H1 (cell line): ENCODE results near the gene ASIC5. TPM values are rescaled to one million over a fixed set of nuclear protein-coding genes. Genes with fewer than 3 reads are reported as not detected.

ENCODE experiments used
- CTCF ChIA-PET: fragments of 300-600 bp; sonication (Branson Sonifier 250); formaldehyde crosslinking; loops from one replicate; lab custom pipeline; 2021; ENCODE audit not compliant: partially characterized antibody; lab: Charles Lee
- POLR2A ChIA-PET: fragments of 300-600 bp; sonication (Branson Sonifier 250); formaldehyde crosslinking; loops from one replicate; lab custom pipeline; 2021; ENCODE audit warnings: inconsistent platforms; ENCODE audit not compliant: partially characterized antibody; lab: Charles Lee
- DNase-seq, 2 experiments: peaks; one replicate each; pipeline versions ENCODE4 v3.0.0 to v3.0.0-alpha.2; 2010 to 2022; ENCODE audit warnings: low spot score in 2 of 2, low read depth in 1 of 2, mixed read lengths in 1 of 2
- FAIRE-seq: peaks from 2 replicates; lab custom pipeline; 2011; peaks lifted over from hg19 to GRCh38; lab: Jason Lieb, UNC
- H2AFZ ChIP-seq: 2 replicates; pipeline ENCODE4 v1.8.1; 2012; ENCODE audit warnings: low read length, inconsistent platforms
- H2AK5ac ChIP-seq: 2 replicates; pipeline ENCODE4 v1.6.1; 2013; ENCODE audit warnings: low read depth, low read length
- H2BK120ac ChIP-seq: replicated peaks from 2 replicates; pipeline ENCODE3; 2013; ENCODE audit warnings: low read depth, low read length, inconsistent platforms
- H2BK12ac ChIP-seq: 2 replicates; pipeline ENCODE4 v1.6.1; 2013; ENCODE audit warnings: low read depth, low read length
- H2BK15ac ChIP-seq: 2 replicates; pipeline ENCODE4 v1.6.1; 2013; ENCODE audit warnings: low read length
- H2BK20ac ChIP-seq: 2 replicates; pipeline ENCODE4 v1.6.1; 2013; ENCODE audit warnings: low read length
- H2BK5ac ChIP-seq: 2 replicates; pipeline ENCODE4 v1.6.1; 2013; ENCODE audit warnings: low read depth, low read length
- H3K14ac ChIP-seq: 2 replicates; pipeline ENCODE4 v1.6.1; 2013; ENCODE audit warnings: inconsistent platforms; ENCODE audit not compliant: insufficient read length
- H3K18ac ChIP-seq: 2 replicates; pipeline ENCODE4 v1.6.1; 2013; ENCODE audit warnings: low read length; ENCODE audit errors: extremely low read depth
- H3K23ac ChIP-seq: 2 replicates; pipeline ENCODE4 v1.6.1; 2013; ENCODE audit warnings: inconsistent platforms; ENCODE audit not compliant: insufficient read length
- H3K23me2 ChIP-seq: 2 replicates; pipeline ENCODE4 v1.6.1; 2013; ENCODE audit warnings: low read depth, low read length
- H3K27ac ChIP-seq: 2 replicates; pipeline ENCODE4 v1.6.1; 2011; ENCODE audit warnings: low read depth, low read length, inconsistent platforms
- H3K27me3 ChIP-seq, 4 experiments: replicated peaks in 1 of 4; 1 replicate in 1 of 4; 2 replicates in 3 of 4; pipeline versions ENCODE4 v1.6.1 to v1.8.1; 2011 to 2013; ENCODE audit warnings: low read length in 3 of 4, mild to moderate bottlenecking in 3 of 4, inconsistent platforms in 2 of 4, mixed read lengths in 2 of 4, moderate library complexity in 1 of 4; ENCODE audit not compliant: control insufficient read depth in 3 of 4, insufficient read depth in 3 of 4; ENCODE audit errors: extremely low read depth in 1 of 4
- H3K36me3 ChIP-seq, 4 experiments: 2 replicates each; pipeline versions ENCODE4 v1.6.1 to v1.8.1; 2011 to 2013; ENCODE audit warnings: mild to moderate bottlenecking in 4 of 4, low read length in 3 of 4, moderate library complexity in 2 of 4, control low read depth in 1 of 4, inconsistent platforms in 1 of 4; ENCODE audit not compliant: insufficient read depth in 4 of 4, control insufficient read depth in 2 of 4
- H3K4ac ChIP-seq: replicated peaks from 2 replicates; pipeline ENCODE3; 2013; ENCODE audit warnings: low read length, low read depth, mixed read lengths, inconsistent platforms; ENCODE audit not compliant: insufficient read length
- H3K4me1 ChIP-seq, 4 experiments: replicated peaks in 1 of 4; 1 replicate in 1 of 4; 2 replicates in 3 of 4; pipeline versions ENCODE4 v1.6.1 to v1.8.1; 2011 to 2013; ENCODE audit warnings: low read length in 3 of 4, inconsistent platforms in 2 of 4, mixed read lengths in 1 of 4; ENCODE audit not compliant: insufficient read depth in 4 of 4, control insufficient read depth in 3 of 4
- H3K4me2 ChIP-seq, 2 experiments: 2 replicates each; pipeline versions ENCODE4 v1.6.1 to v1.8.1; 2011 to 2013; ENCODE audit warnings: low read depth in 2 of 2, low read length in 2 of 2, control low read depth in 1 of 2, inconsistent platforms in 1 of 2, mild to moderate bottlenecking in 1 of 2; ENCODE audit not compliant: insufficient read depth in 1 of 2
- H3K4me3 ChIP-seq, 4 experiments: fragments of 200-600, 300-600 bp in 1 of 4; sonication (generic), shearing (Covaris generic), sonication (Bioruptor Twin) in 1 of 4; 2 replicates each; pipeline versions ENCODE4 v1.5.1 to v1.8.1; 2011 to 2016; ENCODE audit warnings: low read length in 4 of 4, low read depth in 3 of 4, control low read depth in 2 of 4, inconsistent platforms in 2 of 4, mild to moderate bottlenecking in 2 of 4, mixed read lengths in 1 of 4, moderate library complexity in 1 of 4; ENCODE audit not compliant: insufficient read depth in 2 of 4; ENCODE audit errors: extremely low read depth in 1 of 4
- H3K56ac ChIP-seq: replicated peaks from 2 replicates; pipeline ENCODE3; 2013; ENCODE audit warnings: low read depth, mild to moderate bottlenecking, mixed read lengths, low read length, inconsistent platforms; ENCODE audit not compliant: insufficient read length
- H3K79me1 ChIP-seq: 2 replicates; pipeline ENCODE4 v1.6.1; 2013; ENCODE audit warnings: low read depth, low read length, control low read depth
- H3K79me2 ChIP-seq, 2 experiments: 2 replicates each; pipeline versions ENCODE4 v1.6.1 to v1.8.1; 2012 to 2013; ENCODE audit warnings: low read length in 2 of 2, mild to moderate bottlenecking in 2 of 2, inconsistent platforms in 1 of 2; ENCODE audit not compliant: insufficient read depth in 2 of 2, control insufficient read depth in 1 of 2
- H3K9ac ChIP-seq, 4 experiments: replicated peaks in 1 of 4; 1 replicate in 1 of 4; 2 replicates in 3 of 4; pipeline versions ENCODE4 v1.6.1 to v1.8.1; 2011 to 2013; ENCODE audit warnings: low read depth in 3 of 4, low read length in 3 of 4, control low read depth in 2 of 4, mild to moderate bottlenecking in 2 of 4, moderate library complexity in 2 of 4, inconsistent platforms in 1 of 4; ENCODE audit errors: extremely low read depth in 1 of 4
- H3K9me3 ChIP-seq, 2 experiments: 2 replicates each; pipeline versions ENCODE4 v1.6.1 to v1.8.1; 2012 to 2013; ENCODE audit warnings: mild to moderate bottlenecking in 2 of 2, moderate library complexity in 2 of 2, control low read depth in 1 of 2, inconsistent platforms in 1 of 2, low read depth in 1 of 2, low read length in 1 of 2, mixed read lengths in 1 of 2; ENCODE audit not compliant: insufficient read depth in 2 of 2
- H4K20me1 ChIP-seq, 2 experiments: replicated peaks in 1 of 2; 2 replicates each; pipeline versions ENCODE3 to v1.8.1; 2011 to 2013; ENCODE audit warnings: inconsistent platforms in 2 of 2, low read length in 2 of 2, mild to moderate bottlenecking in 1 of 2; ENCODE audit not compliant: insufficient read depth in 2 of 2, control insufficient read depth in 1 of 2
- H4K5ac ChIP-seq: 2 replicates; pipeline ENCODE4 v1.6.1; 2013; ENCODE audit warnings: low read length, low read depth, mixed read lengths, inconsistent platforms; ENCODE audit not compliant: insufficient read length
- H4K8ac ChIP-seq: 2 replicates; pipeline ENCODE4 v1.8.0; 2013; ENCODE audit warnings: mild to moderate bottlenecking, moderate library complexity, low read length, inconsistent platforms; ENCODE audit not compliant: insufficient read depth; ENCODE audit errors: extremely low read depth
- H4K91ac ChIP-seq: replicated peaks from 2 replicates; pipeline ENCODE3; 2013; ENCODE audit warnings: low read length, mixed read lengths, inconsistent platforms; ENCODE audit not compliant: insufficient read length
- BACH1 ChIP-seq: IDR thresholded peaks from 2 replicates; pipeline ENCODE4 v1.6.1; 2012; ENCODE audit warnings: low read length, improper control_type of control experiment
- BRCA1 ChIP-seq: IDR thresholded peaks from 2 replicates; pipeline ENCODE4 v1.6.1; 2012; ENCODE audit warnings: low read depth, low read length, improper control_type of control experiment
- CEBPB ChIP-seq: IDR thresholded peaks from 2 replicates; pipeline ENCODE4 v1.6.1; 2012; ENCODE audit warnings: low read depth, low read length
- EGR1 ChIP-seq: IDR thresholded peaks from 2 replicates; pipeline ENCODE4 v1.6.1; 2011; ENCODE audit warnings: low read depth, low read length, borderline replicate concordance
- FOSL1 ChIP-seq: IDR thresholded peaks from 2 replicates; pipeline ENCODE4 v1.6.1; 2011; ENCODE audit warnings: mild to moderate bottlenecking, low read depth, low read length, moderate library complexity; ENCODE audit not compliant: insufficient read depth
- GABPA ChIP-seq: IDR thresholded peaks from 2 replicates; pipeline ENCODE4 v1.6.1; 2011; ENCODE audit warnings: mild to moderate bottlenecking, low read length, moderate library complexity, borderline replicate concordance; ENCODE audit not compliant: insufficient read depth
- HDAC6 ChIP-seq: IDR thresholded peaks from one replicate; pipeline ENCODE4 v1.7.1; 2012; ENCODE audit warnings: low read depth, mild to moderate bottlenecking, inconsistent platforms, low read length, moderate library complexity
- JUN ChIP-seq: IDR thresholded peaks from 2 replicates; pipeline ENCODE4 v1.6.1; 2011; ENCODE audit warnings: low read depth, mild to moderate bottlenecking, improper control_type of control experiment, low read length
- KDM5A ChIP-seq: fragments of 200-600 bp; IDR thresholded peaks from 2 replicates; pipeline ENCODE4 v1.7.1; 2012; ENCODE audit warnings: mild to moderate bottlenecking, low read length, inconsistent platforms, mixed read lengths
- RBBP5 ChIP-seq: IDR thresholded peaks from 2 replicates; pipeline ENCODE4 v1.7.1; 2012; ENCODE audit warnings: low read depth, mild to moderate bottlenecking, inconsistent platforms, low read length, moderate library complexity, borderline replicate concordance
- WGBS, 2 experiments: shearing (Covaris generic) in 1 of 2; methylation state at CpG; one replicate each; pipeline versions ENCODE4 v1.1.6 to v1.1.7; 2013 to 2015; ENCODE audit warnings: low lambda C conversion rate in 2 of 2, mixed read lengths in 2 of 2, inconsistent platforms in 1 of 2, low coverage in 1 of 2, missing lambda C conversion rate in 1 of 2; ENCODE audit not compliant: insufficient replicate concordance in 2 of 2, insufficient coverage in 1 of 2, insufficient read length in 1 of 2; ENCODE audit errors: extremely low coverage in 1 of 2, missing lambda C conversion rate in 1 of 2; 5-methylcytosine and 5-hydroxymethylcytosine counted together
- polyA plus RNA-seq, 7 experiments: library from polyadenylated mRNA; depleted of rRNA in 3 of 7; stranded (reverse) in 5 of 7; unstranded in 2 of 7; fragments of >200 nt in 5 of 7; fragments of 200-250 nt in 2 of 7; gene quantifications; 1 replicate in 5 of 7; 2 replicates in 1 of 7; 4 replicates in 1 of 7; pipeline versions ENCODE4 v1.2.1 to v1.2.3, GENCODE V29; 2011 to 2013; ENCODE audit warnings: missing spikeins in 2 of 7, mixed read lengths in 2 of 7
- total RNA-seq: library from RNA; stranded (reverse); fragmentation: NEBNext Ultra II Directional; extraction: Animal tissue kit (Norgen Biotek cat#: 25700); gene quantifications from 2 replicates; pipeline ENCODE4 v1.2.1, GENCODE V29; 2021
- TF ChIP-seq, protein P1 (sequence below): IDR thresholded peaks from 2 replicates; pipeline ENCODE4 v1.6.1; 2012; ENCODE audit warnings: inconsistent platforms
- TF ChIP-seq, protein P2 (sequence below): IDR thresholded peaks from 2 replicates; pipeline ENCODE4 v1.6.1; 2012; ENCODE audit warnings: inconsistent platforms

Gene ASIC5
- total and polyA plus RNA-seq, 2 of the 8 experiments (the other 6 are each of a cell fraction or from before 2014, with no cell fraction given), result not detected

DNA sequence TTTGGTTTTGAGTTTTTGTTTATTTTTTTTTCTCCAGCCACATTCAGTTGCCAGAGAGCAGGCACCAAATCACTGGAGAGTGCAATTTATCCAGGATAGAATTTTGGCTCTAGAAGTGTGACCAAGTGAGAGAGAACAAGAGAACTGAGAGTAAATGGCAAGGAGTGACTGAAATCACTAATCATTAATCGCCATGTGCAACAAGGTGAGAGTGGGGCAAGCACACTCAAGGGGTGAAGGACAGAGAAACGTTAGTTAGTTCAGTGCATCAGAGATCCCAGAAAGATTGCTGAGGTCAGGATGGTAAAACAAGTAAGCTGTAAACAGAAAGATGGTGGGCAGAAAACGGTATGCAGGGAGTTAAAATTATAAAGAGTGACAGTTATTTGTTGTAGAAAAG is 17.8 kb upstream of the ASIC5 start:
- Histone ChIP-seq H3K27ac (no peak overlapping the region), H4K20me1 (no peaks in the 10 kb centered on the region), H3K4ac (no peak overlapping the region), H4K8ac (no peak overlapping the region), H4K91ac (no peak overlapping the region), H3K9ac (no peak overlapping the region), H3K27me3 (no peaks in the 10 kb centered on the region), H2BK12ac (no peak overlapping the region), H3K4me3 (no peak overlapping the region), H3K79me2 (no peaks in the 10 kb centered on the region), H2BK20ac (no peak overlapping the region), H3K14ac (no peak overlapping the region), H3K18ac (no peak overlapping the region), H3K4me2 (no peak overlapping the region), H4K5ac (no peak overlapping the region), H3K56ac (no peak overlapping the region), H3K36me3 (no peaks in the 10 kb centered on the region), H2BK5ac (no peak overlapping the region), H3K79me1 (no peaks in the 10 kb centered on the region), H2BK15ac (no peak overlapping the region), H3K23ac (no peak overlapping the region), H3K9me3 (peaks cover 0 to 3% of the 10 kb centered on the region in 2 experiments; a peak in 1 of 4 replicates), H2AK5ac (no peak overlapping the region), H2BK120ac (no peak overlapping the region), H3K4me1 (no peaks in the 10 kb centered on the region), H3K23me2 (no peaks in the 10 kb centered on the region), H2AFZ (no peak overlapping the region)
- DNase-seq (no peak), FAIRE-seq (no peak)
- CTCF ChIA-PET, result no interaction called here
- no peak for TF ChIP-seq FOSL1
- no peak for TF ChIP-seq GABPA
- no peak for TF ChIP-seq JUN
- TF ChIP-seq HDAC6, result no peak
- TF ChIP-seq, protein P1, sequence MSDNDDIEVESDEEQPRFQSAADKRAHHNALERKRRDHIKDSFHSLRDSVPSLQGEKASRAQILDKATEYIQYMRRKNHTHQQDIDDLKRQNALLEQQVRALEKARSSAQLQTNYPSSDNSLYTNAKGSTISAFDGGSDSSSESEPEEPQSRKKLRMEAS, result no peak
- no peak for TF ChIP-seq EGR1
- TF ChIP-seq BACH1, result no peak
- TF ChIP-seq, protein P2, sequence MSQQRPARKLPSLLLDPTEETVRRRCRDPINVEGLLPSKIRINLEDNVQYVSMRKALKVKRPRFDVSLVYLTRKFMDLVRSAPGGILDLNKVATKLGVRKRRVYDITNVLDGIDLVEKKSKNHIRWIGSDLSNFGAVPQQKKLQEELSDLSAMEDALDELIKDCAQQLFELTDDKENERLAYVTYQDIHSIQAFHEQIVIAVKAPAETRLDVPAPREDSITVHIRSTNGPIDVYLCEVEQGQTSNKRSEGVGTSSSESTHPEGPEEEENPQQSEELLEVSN, result no peak
- no peak for TF ChIP-seq KDM5A
- no peak for TF ChIP-seq CEBPB
- TF ChIP-seq BRCA1, result no peak
- no peak for TF ChIP-seq RBBP5
- WGBS, 2 experiments, result 90% methylated on average over 3 of the region's 3 CpGs; no CpG with 5 or more reads in 1 of the 2 experiments
- POLR2A ChIA-PET, result no interaction called here
